Measurements from ENCODE around the gene THSD7A. TPM values are rescaled to one million over a fixed set of nuclear protein-coding genes. Genes with fewer than 3 reads are reported as not detected.

THSD7A gene
- polyA plus RNA-seq, 1 donor from 2014 or later = 18.5 TPM

GRCh38 chr7:11328309-11328708 lies 503.7 kb downstream of the THSD7A start:
- no peak for TF ChIP-seq CTCF (IDR thresholded peaks at IDR 0.05; ENCODE audit: poor library complexity, severe bottlenecking)
- no peak for TF ChIP-seq TAF1 (IDR thresholded peaks at IDR 0.05; ENCODE audit: low read depth)
- TF ChIP-seq EZH2 (IDR thresholded peaks at IDR 0.05; ENCODE audit: borderline replicate concordance, insufficient read depth, low read length, poor library complexity, severe bottlenecking) = no peak
- no peak overlapping the region for H3K27ac ChIP-seq (ENCODE audit: low read length)
- no peaks in the 10 kb centered on the region for H3K9me2 ChIP-seq (ENCODE audit: insufficient read depth, low read length)
- no peak overlapping the region for H3K9ac ChIP-seq (ENCODE audit: low read length)
- H2AFZ ChIP-seq (ENCODE audit: low read depth, low read length) = no peak overlapping the region
- H3K9me3 ChIP-seq (ENCODE audit: low read length) = no peaks in the 10 kb centered on the region
- no peaks in the 10 kb centered on the region for H3K79me2 ChIP-seq (replicated peaks; ENCODE audit: insufficient read depth, low read length)
- no peaks in the 10 kb centered on the region for H3F3A ChIP-seq (ENCODE audit: insufficient read depth, low read length, poor library complexity, severe bottlenecking)
- no peak overlapping the region for H3K4me3 ChIP-seq (ENCODE audit: low read length)
- no peaks in the 10 kb centered on the region for H4K20me1 ChIP-seq (ENCODE audit: insufficient read depth)
- H3K36me3 ChIP-seq (ENCODE audit: insufficient read depth, low read length) = no peaks in the 10 kb centered on the region
- no peaks in the 10 kb centered on the region for H3K27me3 ChIP-seq (ENCODE audit: insufficient read depth, low read depth, low read length)
- no peak overlapping the region for H3K4me2 ChIP-seq (ENCODE audit: low read length)

- H3K9ac ChIP-seq (ENCODE audit: low read length) = no peak overlapping the region
- no peak overlapping the region for H2AFZ ChIP-seq (ENCODE audit: low read depth, low read length)
- no peak overlapping the region for H3K4me2 ChIP-seq (ENCODE audit: low read length)
- H3F3A ChIP-seq (ENCODE audit: insufficient read depth, low read length, poor library complexity, severe bottlenecking) = no peaks in the 10 kb centered on the region
- H3K27ac ChIP-seq (ENCODE audit: low read length) = no peak overlapping the region
- no peaks in the 10 kb centered on the region for H3K27me3 ChIP-seq (ENCODE audit: insufficient read depth, low read depth, low read length)
- no peak for TF ChIP-seq EZH2 (IDR thresholded peaks at IDR 0.05; ENCODE audit: borderline replicate concordance, insufficient read depth, low read length, poor library complexity, severe bottlenecking)
- TF ChIP-seq TAF1 (IDR thresholded peaks at IDR 0.05; ENCODE audit: low read depth) = no peak
- no peak for TF ChIP-seq MXI1 (conservative IDR thresholded peaks at IDR 0.05; ENCODE audit: poor library complexity, severe bottlenecking)
- TF ChIP-seq CTCF (IDR thresholded peaks at IDR 0.05; ENCODE audit: poor library complexity, severe bottlenecking) = no peak
- TF ChIP-seq SMC3 (conservative IDR thresholded peaks at IDR 0.05; ENCODE audit: poor library complexity) = no peak
- no peak for TF ChIP-seq RAD21 (conservative IDR thresholded peaks at IDR 0.05)
- no peak for TF ChIP-seq POLR2AphosphoS5 (IDR thresholded peaks at IDR 0.05)
- TF ChIP-seq EP300 (conservative IDR thresholded peaks at IDR 0.05; ENCODE audit: poor library complexity, severe bottlenecking) = no peak
- no peak for TF ChIP-seq REST (IDR thresholded peaks at IDR 0.05; ENCODE audit: borderline replicate concordance)
- H3K36me3 ChIP-seq (ENCODE audit: insufficient read depth, low read length) = no peaks in the 10 kb centered on the region
- no peaks in the 10 kb centered on the region for H3K79me2 ChIP-seq (replicated peaks; ENCODE audit: insufficient read depth, low read length)
- no peak overlapping the region for H3K4me3 ChIP-seq (ENCODE audit: low read length)
- no peaks in the 10 kb centered on the region for H4K20me1 ChIP-seq (ENCODE audit: insufficient read depth)
- no peaks in the 10 kb centered on the region for H3K9me3 ChIP-seq (ENCODE audit: low read length)
- no peaks in the 10 kb centered on the region for H3K9me2 ChIP-seq (ENCODE audit: insufficient read depth, low read length)
These were observed 504.4 kb downstream of the THSD7A start for GRCh38 chr7:11327633-11328032.
